HepG2 (cell line): ENCODE results near the gene SPDYE6. TPM values are rescaled to one million over a fixed set of nuclear protein-coding genes. Genes with fewer than 3 reads are reported as not detected.

Source experiments
- AGO1 ChIP-seq: fragments of 200-400 bp; formaldehyde crosslinking; IDR thresholded peaks from 2 replicates; pipeline ENCODE4 v1.6.1; 2017; ENCODE audit warnings: mild to moderate bottlenecking, low read depth, low read length, moderate library complexity; ENCODE audit not compliant: poor library complexity, severe bottlenecking
- ATF1 ChIP-seq: IDR thresholded peaks from 2 replicates; pipeline ENCODE4 v1.6.1; 2016; ENCODE audit warnings: mild to moderate bottlenecking, control low read depth
- CBX2 ChIP-seq, 2 experiments: fragments of 200-600 bp in 1 of 2; sonication (generic); formaldehyde crosslinking in 1 of 2; IDR thresholded peaks; 2 replicates each; pipeline versions ENCODE4 v1.7.0 to v1.8.1; 2018 to 2022; ENCODE audit warnings: low read depth in 2 of 2, low read length in 1 of 2, mild to moderate bottlenecking in 1 of 2, missing genetic modification reagents in 1 of 2
- GTF3A ChIP-seq: sonication (generic); formaldehyde crosslinking; conservative IDR thresholded peaks from 2 replicates; pipeline ENCODE4 v1.4.0; 2020; ENCODE audit warnings: mild to moderate bottlenecking, missing genetic modification reagents
- HDAC6 ChIP-seq: fragments of 200-600 bp; sonication (generic); IDR thresholded peaks from 2 replicates; pipeline ENCODE4 v1.7.0; 2017; ENCODE audit warnings: mild to moderate bottlenecking, antibody characterized with exemption, low read length, low read depth
- ISL2 ChIP-seq: sonication (generic); formaldehyde crosslinking; IDR thresholded peaks from 2 replicates; pipeline ENCODE4 v1.5.0; 2020; ENCODE audit warnings: missing genetic modification reagents
- JUND ChIP-seq: sonication (generic); formaldehyde crosslinking; IDR thresholded peaks from 2 replicates; pipeline ENCODE4 v1.8.0; 2022; ENCODE audit warnings: mild to moderate bottlenecking, missing genetic modification reagents
- KAT2B ChIP-seq: fragments of 150-350 bp; IDR thresholded peaks from 2 replicates; pipeline ENCODE4 v1.6.1; 2014; ENCODE audit warnings: low read depth, low read length, borderline replicate concordance
- KLF11 ChIP-seq: IDR thresholded peaks from 2 replicates; pipeline ENCODE4 v1.6.1; 2016; ENCODE audit warnings: missing compliant biosample characterization
- LCORL ChIP-seq, 2 experiments: fragments of 450-650 bp in 1 of 2; sonication (generic) in 1 of 2; formaldehyde crosslinking in 1 of 2; IDR thresholded peaks; 2 replicates each; pipeline versions ENCODE4 v1.5.0 to v1.6.1; 2017 to 2020; ENCODE audit warnings: antibody characterized with exemption in 1 of 2, missing genetic modification reagents in 1 of 2
- NCOA2 ChIP-seq: sonication (generic); formaldehyde crosslinking; IDR thresholded peaks from 2 replicates; pipeline ENCODE4 v1.8.0; 2022; ENCODE audit warnings: inconsistent platforms
- PPARG ChIP-seq: conservative IDR thresholded peaks from 2 replicates; pipeline ENCODE4 v1.6.1; 2016; ENCODE audit warnings: missing biosample characterization, missing genetic modification reagents
- RXRB ChIP-seq: IDR thresholded peaks from 2 replicates; pipeline ENCODE4 v1.6.1; 2016; ENCODE audit warnings: borderline replicate concordance, missing genetic modification reagents, missing compliant biosample characterization
- ZBTB1 ChIP-seq: sonication (generic); formaldehyde crosslinking; IDR thresholded peaks from 2 replicates; pipeline ENCODE4 v1.4.0; 2020; ENCODE audit warnings: missing genetic modification reagents, borderline replicate concordance
- ZNF138 ChIP-seq: sonication (generic); formaldehyde crosslinking; IDR thresholded peaks from 2 replicates; pipeline ENCODE4 v1.5.0; 2020; ENCODE audit warnings: mild to moderate bottlenecking, low read depth, missing genetic modification reagents
- ZNF292 ChIP-seq: sonication (generic); formaldehyde crosslinking; IDR thresholded peaks from 2 replicates; pipeline ENCODE4 v1.8.1; 2022; ENCODE audit warnings: mild to moderate bottlenecking, low read depth, missing genetic modification reagents, borderline replicate concordance
- ZNF496 ChIP-seq: sonication (generic); formaldehyde crosslinking; IDR thresholded peaks from 2 replicates; pipeline ENCODE4 v1.8.1; 2023; ENCODE audit warnings: mild to moderate bottlenecking, moderate library complexity, missing genetic modification reagents; ENCODE audit not compliant: insufficient replicate concordance
- polyA plus RNA-seq, 8 experiments: library from polyadenylated mRNA; depleted of rRNA in 3 of 8; stranded (reverse) in 7 of 8; unstranded in 1 of 8; fragments of >200 nt; fragmentation: Illumina TruSeq in 4 of 8; extraction: Trizol in 4 of 8; gene quantifications; 2 replicates each; pipeline versions ENCODE4 v1.2.1 to v1.2.3, GENCODE V29; 2011 to 2016; ENCODE audit warnings: low read depth in 4 of 8, missing spikeins in 1 of 8, mixed read lengths in 1 of 8; ENCODE audit not compliant: insufficient read depth in 1 of 8
- total RNA-seq, 5 experiments: library from RNA; depleted of rRNA; stranded (reverse); fragments of >200 nt; fragmentation: Illumina TruSeq; extraction: Trizol; gene quantifications; 2 replicates each; pipeline ENCODE4 v1.2.3, GENCODE V29; 2016; ENCODE audit warnings: low read depth in 1 of 5
- TF ChIP-seq, protein P1 (sequence below): sonication (generic); formaldehyde crosslinking; IDR thresholded peaks from 2 replicates; pipeline ENCODE4 v1.4.0; 2020; ENCODE audit warnings: missing genetic modification reagents
- TF ChIP-seq, protein P2 (sequence below): sonication (generic); formaldehyde crosslinking; IDR thresholded peaks from 2 replicates; pipeline ENCODE4 v1.4.0; 2020; ENCODE audit warnings: missing genetic modification reagents
- TF ChIP-seq, protein P3 (sequence below): sonication (generic); formaldehyde crosslinking; IDR thresholded peaks from 2 replicates; pipeline ENCODE4 v1.5.0; 2020; ENCODE audit warnings: mild to moderate bottlenecking, low read depth, missing genetic modification reagents, borderline replicate concordance
- TF ChIP-seq, protein P4 (sequence below): sonication (generic); formaldehyde crosslinking; IDR thresholded peaks from 2 replicates; pipeline ENCODE4; 2020; ENCODE audit warnings: missing genetic modification reagents, mild to moderate bottlenecking, borderline replicate concordance
- TF ChIP-seq, protein P5 (sequence below): IDR thresholded peaks from 2 replicates; pipeline ENCODE4 v1.6.1; 2012; ENCODE audit warnings: inconsistent platforms

The SPDYE6 gene
- total and polyA plus RNA-seq, 2 of the 13 experiments (the other 11 are each of a cell fraction or from before 2014, with no cell fraction given): 0.07 TPM; not detected in 1

DNA sequence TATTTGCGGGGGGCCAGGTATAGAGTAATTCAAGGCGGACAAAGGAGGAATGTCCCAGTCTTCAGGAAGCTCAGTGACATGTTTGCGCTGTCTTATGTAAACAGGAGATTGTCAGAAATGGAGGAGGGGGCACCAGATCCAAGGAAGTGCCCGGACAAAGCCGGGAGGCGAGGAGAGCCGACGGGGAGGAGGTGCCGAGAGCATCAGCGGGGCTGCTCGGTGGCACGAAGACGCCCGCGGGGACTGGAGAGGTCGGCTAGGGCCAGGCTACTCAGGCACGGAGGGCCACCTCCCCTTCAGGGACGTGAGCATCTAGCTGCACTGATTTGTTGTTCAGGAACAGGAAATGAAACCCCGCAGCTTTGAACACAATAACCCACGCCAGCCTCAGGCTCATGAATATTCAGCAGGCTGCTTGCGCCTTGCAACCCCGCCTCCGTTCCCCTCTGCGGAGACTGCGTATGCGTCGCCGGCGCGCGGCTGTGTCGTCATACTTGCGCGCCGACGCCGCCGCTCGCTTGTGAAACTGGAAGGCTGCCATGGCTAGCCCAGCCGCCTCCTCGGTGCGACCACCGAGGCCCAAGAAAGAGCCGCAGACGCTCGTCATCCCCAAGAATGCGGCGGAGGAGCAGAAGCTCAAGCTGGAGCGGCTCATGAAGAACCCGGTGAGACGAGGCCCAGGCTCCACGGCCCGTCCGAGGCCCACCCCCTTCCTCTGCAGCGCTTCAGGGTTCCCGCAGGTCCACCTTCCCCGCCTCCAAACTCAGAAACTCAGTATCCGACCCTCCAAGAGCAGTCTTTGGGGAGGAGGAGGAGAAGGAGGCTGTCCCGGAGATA, 39.8 kb upstream of the SPDYE6 start, which contains the start of gene PRKRIP1 (continued):
- TF ChIP-seq ZNF138 (CRISPR knock-in tag): no peak
- TF ChIP-seq ZNF496 (CRISPR knock-in tag): no peak
- TF ChIP-seq, protein P1, sequence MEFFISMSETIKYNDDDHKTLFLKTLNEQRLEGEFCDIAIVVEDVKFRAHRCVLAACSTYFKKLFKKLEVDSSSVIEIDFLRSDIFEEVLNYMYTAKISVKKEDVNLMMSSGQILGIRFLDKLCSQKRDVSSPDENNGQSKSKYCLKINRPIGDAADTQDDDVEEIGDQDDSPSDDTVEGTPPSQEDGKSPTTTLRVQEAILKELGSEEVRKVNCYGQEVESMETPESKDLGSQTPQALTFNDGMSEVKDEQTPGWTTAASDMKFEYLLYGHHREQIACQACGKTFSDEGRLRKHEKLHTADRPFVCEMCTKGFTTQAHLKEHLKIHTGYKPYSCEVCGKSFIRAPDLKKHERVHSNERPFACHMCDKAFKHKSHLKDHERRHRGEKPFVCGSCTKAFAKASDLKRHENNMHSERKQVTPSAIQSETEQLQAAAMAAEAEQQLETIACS: no peak
- TF ChIP-seq CBX2 (IDR thresholded peaks at IDR 0.05; ENCODE audit: low read depth, low read length): no peak
- TF ChIP-seq CBX2 (CRISPR knock-in tag; IDR thresholded peaks at IDR 0.05; ENCODE audit: low read depth): no peak
- TF ChIP-seq NCOA2: 0 out of 2 replicates have a peak, but pooled peaks have one; percentile 13
- no peak for TF ChIP-seq RXRB
- TF ChIP-seq, protein P2, sequence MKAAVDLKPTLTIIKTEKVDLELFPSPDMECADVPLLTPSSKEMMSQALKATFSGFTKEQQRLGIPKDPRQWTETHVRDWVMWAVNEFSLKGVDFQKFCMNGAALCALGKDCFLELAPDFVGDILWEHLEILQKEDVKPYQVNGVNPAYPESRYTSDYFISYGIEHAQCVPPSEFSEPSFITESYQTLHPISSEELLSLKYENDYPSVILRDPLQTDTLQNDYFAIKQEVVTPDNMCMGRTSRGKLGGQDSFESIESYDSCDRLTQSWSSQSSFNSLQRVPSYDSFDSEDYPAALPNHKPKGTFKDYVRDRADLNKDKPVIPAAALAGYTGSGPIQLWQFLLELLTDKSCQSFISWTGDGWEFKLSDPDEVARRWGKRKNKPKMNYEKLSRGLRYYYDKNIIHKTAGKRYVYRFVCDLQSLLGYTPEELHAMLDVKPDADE: peak; percentile 47; the same call in 1 of the 2 replicates
- TF ChIP-seq, protein P3, sequence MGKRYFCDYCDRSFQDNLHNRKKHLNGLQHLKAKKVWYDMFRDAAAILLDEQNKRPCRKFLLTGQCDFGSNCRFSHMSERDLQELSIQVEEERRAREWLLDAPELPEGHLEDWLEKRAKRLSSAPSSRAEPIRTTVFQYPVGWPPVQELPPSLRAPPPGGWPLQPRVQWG (CRISPR knock-in tag): 0 out of 2 replicates have a peak, but pooled peaks have one; percentile 52
- no peak for TF ChIP-seq HDAC6
- peak; percentile 52; the same call in 1 of the 2 replicates for TF ChIP-seq ISL2 (CRISPR knock-in tag)
- TF ChIP-seq GTF3A (CRISPR knock-in tag): 0 out of 2 replicates have a peak, but pooled peaks have one; percentile 69
- no peak for TF ChIP-seq PPARG (CRISPR knock-in tag)
- TF ChIP-seq, protein P4, sequence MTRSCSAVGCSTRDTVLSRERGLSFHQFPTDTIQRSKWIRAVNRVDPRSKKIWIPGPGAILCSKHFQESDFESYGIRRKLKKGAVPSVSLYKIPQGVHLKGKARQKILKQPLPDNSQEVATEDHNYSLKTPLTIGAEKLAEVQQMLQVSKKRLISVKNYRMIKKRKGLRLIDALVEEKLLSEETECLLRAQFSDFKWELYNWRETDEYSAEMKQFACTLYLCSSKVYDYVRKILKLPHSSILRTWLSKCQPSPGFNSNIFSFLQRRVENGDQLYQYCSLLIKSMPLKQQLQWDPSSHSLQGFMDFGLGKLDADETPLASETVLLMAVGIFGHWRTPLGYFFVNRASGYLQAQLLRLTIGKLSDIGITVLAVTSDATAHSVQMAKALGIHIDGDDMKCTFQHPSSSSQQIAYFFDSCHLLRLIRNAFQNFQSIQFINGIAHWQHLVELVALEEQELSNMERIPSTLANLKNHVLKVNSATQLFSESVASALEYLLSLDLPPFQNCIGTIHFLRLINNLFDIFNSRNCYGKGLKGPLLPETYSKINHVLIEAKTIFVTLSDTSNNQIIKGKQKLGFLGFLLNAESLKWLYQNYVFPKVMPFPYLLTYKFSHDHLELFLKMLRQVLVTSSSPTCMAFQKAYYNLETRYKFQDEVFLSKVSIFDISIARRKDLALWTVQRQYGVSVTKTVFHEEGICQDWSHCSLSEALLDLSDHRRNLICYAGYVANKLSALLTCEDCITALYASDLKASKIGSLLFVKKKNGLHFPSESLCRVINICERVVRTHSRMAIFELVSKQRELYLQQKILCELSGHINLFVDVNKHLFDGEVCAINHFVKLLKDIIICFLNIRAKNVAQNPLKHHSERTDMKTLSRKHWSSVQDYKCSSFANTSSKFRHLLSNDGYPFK (CRISPR knock-in tag): peak; percentile 70; the same call in 1 of the 2 replicates
- no peak for TF ChIP-seq KAT2B
- no peak for TF ChIP-seq KLF11
- no peak for TF ChIP-seq LCORL (IDR thresholded peaks at IDR 0.05)
- TF ChIP-seq LCORL (CRISPR knock-in tag; IDR thresholded peaks at IDR 0.05): no peak; the same call in 1 of the 2 replicates
- no peak for TF ChIP-seq JUND
- 0 out of 2 replicates have a peak, but pooled peaks have one; percentile 40 for TF ChIP-seq ZNF292 (CRISPR knock-in tag)
- TF ChIP-seq, protein P5, sequence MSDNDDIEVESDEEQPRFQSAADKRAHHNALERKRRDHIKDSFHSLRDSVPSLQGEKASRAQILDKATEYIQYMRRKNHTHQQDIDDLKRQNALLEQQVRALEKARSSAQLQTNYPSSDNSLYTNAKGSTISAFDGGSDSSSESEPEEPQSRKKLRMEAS: peak; percentile 42; the same call in 1 of the 2 replicates
- peak; percentile 98 for TF ChIP-seq AGO1
- TF ChIP-seq ZBTB1 (CRISPR knock-in tag): no peak
- peak; percentile 98 for TF ChIP-seq ATF1
